SIG-M5 treated with dmso at 0.1 percent for 504 hours (cell line): ENCODE results near the gene ZBTB8OS.
A peak's percentile ranks its signal among the peaks of the same experiment; 100 is the strongest.
"Not testable (repeated sequence)": the region's sequence is repeated elsewhere in the genome, so short reads cannot be mapped to it uniquely, and the experiment has no call there.

ENCODE experiments used
- DNase-seq: peaks from one replicate; lab custom pipeline; 2025; ENCODE audit not compliant: unreplicated experiment; lab: John Stamatoyannopoulos, UW

Gene ZBTB8OS

GRCh38 chr1:32650752-32651460, 556 bp upstream of the ZBTB8OS start, which contains the start of gene RBBP4:
Gene RBBP4 (plus strand): TSS chr1:32651208. CDS start chr1:32651307, 99 bp downstream.
- peak; percentile 94 for DNase-seq

- DNase-seq: no peak
Measured at GRCh38 chr1:32647308-32648134, 2.8 kb downstream of the ZBTB8OS start.

GRCh38 chr1:32644426-32644825, 5.9 kb downstream of the ZBTB8OS start:
- no peak for DNase-seq

GRCh38 chr1:32642292-32642827, 8.0 kb downstream of the ZBTB8OS start:
- DNase-seq: not testable (repeated sequence)

GRCh38 chr1:32639489-32640075, 10.8 kb downstream of the ZBTB8OS start:
- no peak for DNase-seq

GRCh38 chr1:32636914-32637645, 13.3 kb downstream of the ZBTB8OS start:
- DNase-seq: peak; percentile 23

GRCh38 chr1:32635508-32636277, 14.7 kb downstream of the ZBTB8OS start:
- DNase-seq: no peak

- DNase-seq: no peak
Measured at GRCh38 chr1:32632829-32633228, 17.5 kb downstream of the ZBTB8OS start.

GRCh38 chr1:32630173-32630572, 20.2 kb downstream of the ZBTB8OS start:
- DNase-seq: not testable (repeated sequence)

GRCh38 chr1:32627596-32628162, 22.7 kb downstream of the ZBTB8OS start:
- DNase-seq: peak; percentile 46

GRCh38 chr1:32626176-32626575, 24.2 kb downstream of the ZBTB8OS start:
- DNase-seq: no peak

GRCh38 chr1:32623775-32624174, 26.6 kb downstream of the ZBTB8OS start:
- no peak for DNase-seq

- no peak for DNase-seq
Measured at GRCh38 chr1:32622806-32623681, 27.3 kb downstream of the ZBTB8OS start.

- no peak for DNase-seq
Measured at GRCh38 chr1:32622205-32622604, 28.1 kb downstream of the ZBTB8OS start.

GRCh38 chr1:32619701-32620485, 30.5 kb downstream of the ZBTB8OS start:
- no peak for DNase-seq

- DNase-seq: peak; percentile 7
Measured at GRCh38 chr1:32618673-32619221, 31.6 kb downstream of the ZBTB8OS start.

GRCh38 chr1:32613472-32613871, 36.9 kb downstream of the ZBTB8OS start:
- no peak for DNase-seq
